GM19240 (cell line): ENCODE results near the gene KCNH8.

ENCODE experiments used
- DNase-seq: peaks from one replicate; pipeline ENCODE4 v3.0.0; 2011; ENCODE audit warnings: low spot score; ENCODE audit not compliant: insufficient read length

Gene KCNH8

GRCh38 chr3:19363071-19363470 is 214.8 kb downstream of the KCNH8 start:
- DNase-seq = no peak

- DNase-seq = no peak
These were observed 215.8 kb downstream of the KCNH8 start for GRCh38 chr3:19364148-19364547.

DNA sequence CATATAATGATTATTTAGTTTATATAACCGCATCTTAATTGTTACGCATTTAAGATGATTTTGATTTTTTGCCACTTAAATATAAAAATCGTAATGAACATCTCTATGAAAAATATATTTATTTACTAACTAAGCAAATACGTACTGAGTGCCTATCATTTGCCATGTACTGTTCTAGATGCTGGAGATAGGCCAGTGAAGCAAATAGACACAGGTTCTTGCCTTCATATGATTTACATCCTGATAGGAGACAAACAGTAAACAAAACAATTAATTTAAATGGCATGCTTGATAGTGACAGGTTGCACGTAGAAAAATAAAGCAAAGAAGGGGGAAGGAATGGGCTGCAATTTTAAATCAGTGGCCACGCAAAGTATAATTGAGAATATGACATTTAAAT is 217.2 kb downstream of the KCNH8 start:
- DNase-seq = no peak

DNA sequence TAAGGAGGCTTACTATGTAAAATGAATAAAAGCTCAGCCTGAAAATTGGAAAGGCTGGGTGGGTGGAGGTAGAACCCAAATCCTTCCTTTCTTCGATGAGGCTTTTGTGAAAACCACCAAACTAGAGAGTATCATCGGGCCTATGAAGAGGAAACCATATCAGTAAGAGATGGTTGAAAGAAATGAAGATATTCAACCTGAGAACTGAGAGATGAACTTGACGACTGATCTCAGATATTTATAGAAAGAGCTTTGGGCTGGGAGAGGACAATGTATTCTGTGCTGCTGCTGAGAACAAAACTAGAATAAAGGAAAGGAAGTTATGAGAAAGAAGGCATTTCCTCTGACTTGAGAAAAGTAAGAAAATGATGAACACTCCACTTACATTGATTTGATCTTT is 236.6 kb downstream of the KCNH8 start:
- no peak for DNase-seq

- no peak for DNase-seq
These were observed 243.8 kb downstream of the KCNH8 start for GRCh38 chr3:19392150-19392549.

- DNase-seq = no peak
These were observed 246.6 kb downstream of the KCNH8 start for GRCh38 chr3:19394946-19395345.

DNA sequence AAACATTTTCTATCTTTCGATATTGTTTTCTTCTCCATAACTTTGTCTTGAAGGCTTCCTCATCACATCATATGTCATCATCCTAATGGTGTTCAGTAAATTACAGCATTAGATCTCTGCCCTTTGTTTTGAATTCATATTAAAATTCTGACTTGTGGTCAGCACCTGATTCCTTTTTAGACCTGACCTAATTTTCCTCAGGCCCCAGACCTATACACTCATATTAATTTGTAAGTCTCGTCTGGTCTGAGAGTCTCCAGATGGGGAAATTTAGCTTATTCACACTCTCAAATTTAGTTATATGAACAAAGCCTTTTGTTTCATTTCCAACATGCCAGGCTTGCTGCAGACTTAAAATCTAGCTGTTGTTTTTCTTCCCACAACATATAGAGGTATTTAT is 248.4 kb downstream of the KCNH8 start:
- no peak for DNase-seq

DNA sequence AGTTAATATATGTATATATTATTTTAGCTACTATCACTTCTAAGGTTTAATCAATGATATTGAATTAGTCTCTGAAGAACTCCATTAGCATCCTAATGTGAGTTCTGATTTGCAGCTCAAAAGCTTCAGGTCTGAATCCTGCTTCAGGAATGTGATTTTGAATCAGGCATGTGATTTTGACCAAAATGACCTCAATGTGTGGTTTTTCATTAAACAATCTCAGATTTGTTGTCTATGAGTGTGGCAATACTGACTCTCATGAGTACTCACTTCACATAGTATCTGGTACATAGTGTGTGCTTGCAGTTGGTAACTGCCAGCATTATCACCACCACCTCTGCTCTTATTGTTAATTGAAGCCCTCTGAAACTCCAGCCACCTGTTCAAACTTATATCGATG is 251.0 kb downstream of the KCNH8 start:
- no peak for DNase-seq

- DNase-seq = no peak
These were observed 251.5 kb downstream of the KCNH8 start for GRCh38 chr3:19399836-19400235.

DNA sequence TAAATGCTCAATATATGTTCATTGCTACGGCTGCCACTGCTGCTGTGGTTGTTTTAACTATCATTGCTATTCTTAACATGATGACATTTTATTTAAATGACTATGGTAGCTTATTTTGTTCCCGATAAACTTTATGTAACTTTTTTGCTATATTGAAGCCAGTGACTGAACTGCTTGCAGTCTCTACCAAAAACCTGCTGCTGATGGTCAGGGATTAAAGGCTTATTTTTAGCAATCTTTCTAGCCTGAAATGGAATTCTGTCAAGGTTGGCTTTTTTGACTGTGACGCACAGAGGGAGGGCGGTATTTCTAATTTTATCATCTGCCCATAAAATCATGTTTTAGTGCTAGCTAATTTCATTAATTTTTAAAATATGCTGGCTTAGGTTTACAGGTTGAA is 271.8 kb downstream of the KCNH8 start:
- no peak for DNase-seq

DNA sequence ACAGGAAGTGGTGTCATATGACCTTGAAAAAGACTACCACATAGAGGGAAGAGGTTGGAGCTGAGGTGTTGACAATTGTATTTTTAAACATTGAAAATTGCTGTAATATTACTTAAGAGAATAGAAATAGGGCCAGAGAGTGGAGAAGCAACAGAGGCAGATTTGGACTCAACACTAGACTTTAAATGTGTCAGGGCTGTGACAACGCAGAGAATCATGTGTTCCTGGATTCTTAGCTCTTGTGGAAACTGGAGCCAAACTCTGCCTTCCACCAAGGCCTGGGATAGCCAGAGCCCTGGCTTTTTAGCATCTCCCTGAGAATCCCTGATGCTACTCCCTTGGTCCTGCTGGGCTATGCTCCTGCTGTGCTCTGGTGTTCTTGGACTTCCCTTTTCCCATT is 277.5 kb downstream of the KCNH8 start:
- no peak for DNase-seq

GRCh38 chr3:19427422-19428149 is 279.3 kb downstream of the KCNH8 start:
- DNase-seq = no peak

GRCh38 chr3:19428729-19429128 is 280.4 kb downstream of the KCNH8 start:
- DNase-seq = no peak

DNA sequence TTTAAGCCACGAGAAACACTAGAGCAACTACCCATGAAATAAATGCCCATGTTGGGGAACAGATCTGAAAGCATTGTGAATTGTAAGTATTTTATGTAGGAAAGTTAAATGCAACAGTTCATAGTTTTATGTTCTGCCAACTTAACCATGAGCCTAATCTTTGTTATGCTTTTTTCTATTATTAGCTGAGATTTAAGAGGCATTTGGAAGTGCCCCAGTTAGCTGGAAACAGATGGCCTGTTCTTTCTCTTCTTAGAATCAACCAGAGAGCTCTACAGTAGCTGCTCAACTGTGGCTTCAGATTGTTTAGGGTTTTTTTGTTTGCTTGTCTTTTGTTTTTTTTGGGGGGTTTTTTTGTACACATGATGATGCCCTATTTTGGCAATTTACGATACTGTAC is 284.4 kb downstream of the KCNH8 start:
- no peak for DNase-seq

- DNase-seq = no peak
These were observed 288.4 kb downstream of the KCNH8 start for GRCh38 chr3:19436746-19437145.

- DNase-seq = no peak
These were observed 291.6 kb downstream of the KCNH8 start for GRCh38 chr3:19439944-19440343.

GRCh38 chr3:19446138-19446537 is 297.8 kb downstream of the KCNH8 start:
- DNase-seq = no peak

GRCh38 chr3:19446687-19447086 is 298.4 kb downstream of the KCNH8 start:
- DNase-seq = no peak

DNA sequence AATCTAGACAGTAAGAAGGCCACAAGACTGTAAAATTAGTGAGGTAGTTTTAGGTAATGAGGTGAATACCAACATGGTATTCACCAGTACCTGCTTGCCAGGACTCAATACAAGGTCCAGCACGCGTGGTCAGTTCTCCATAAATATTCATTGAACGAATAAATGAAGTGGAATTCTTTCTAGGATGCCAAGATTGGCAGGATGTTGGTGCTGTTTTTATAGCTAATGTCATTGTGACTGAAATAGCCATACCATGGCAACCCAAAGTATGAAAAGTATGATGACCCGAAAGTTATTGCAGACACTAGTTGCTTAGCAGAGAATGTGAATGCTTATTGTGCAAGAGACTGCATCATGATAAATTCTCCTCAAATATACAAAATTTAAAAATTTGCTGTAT is 307.2 kb downstream of the KCNH8 start:
- no peak for DNase-seq

GRCh38 chr3:19456738-19457137 is 308.4 kb downstream of the KCNH8 start:
- DNase-seq = no peak

DNA sequence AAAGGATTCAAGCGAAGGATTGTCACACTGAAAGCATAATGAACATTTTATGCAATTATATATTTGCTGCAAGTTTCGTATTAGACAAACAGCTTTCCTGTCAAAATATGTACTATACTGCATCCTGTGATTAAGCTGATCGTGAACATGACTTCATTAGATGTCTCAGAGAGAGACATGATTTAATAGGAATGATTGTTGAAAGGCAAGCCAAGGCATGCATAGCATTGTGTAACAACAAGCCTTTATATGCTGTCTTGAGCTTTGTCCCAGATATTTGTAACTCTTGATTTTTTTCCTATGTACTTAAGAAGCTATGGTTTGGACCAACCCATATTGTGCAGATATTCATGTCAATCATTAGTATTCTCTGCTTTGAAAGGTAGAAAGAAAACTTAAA is 309.1 kb downstream of the KCNH8 start:
- no peak for DNase-seq

DNA sequence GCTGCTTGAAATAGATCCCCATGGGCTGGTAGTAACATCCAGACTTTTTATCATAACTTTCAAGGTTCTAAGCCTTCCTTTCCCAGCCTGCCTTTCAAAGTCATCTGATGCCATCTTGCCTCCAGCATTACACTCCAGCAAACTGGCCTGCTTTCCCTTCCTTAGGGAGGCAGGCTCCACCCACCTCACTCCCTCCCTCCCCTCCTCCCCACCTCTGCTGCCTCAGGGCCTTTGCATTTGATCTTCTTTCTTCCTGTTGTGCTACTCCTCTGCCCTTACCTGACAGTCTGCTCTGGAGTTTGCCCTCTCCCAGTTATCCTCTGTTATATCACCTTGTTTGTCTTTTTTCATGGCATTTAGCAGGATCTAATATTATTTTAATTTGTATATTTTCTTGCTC is 319.5 kb downstream of the KCNH8 start:
- no peak for DNase-seq

DNA sequence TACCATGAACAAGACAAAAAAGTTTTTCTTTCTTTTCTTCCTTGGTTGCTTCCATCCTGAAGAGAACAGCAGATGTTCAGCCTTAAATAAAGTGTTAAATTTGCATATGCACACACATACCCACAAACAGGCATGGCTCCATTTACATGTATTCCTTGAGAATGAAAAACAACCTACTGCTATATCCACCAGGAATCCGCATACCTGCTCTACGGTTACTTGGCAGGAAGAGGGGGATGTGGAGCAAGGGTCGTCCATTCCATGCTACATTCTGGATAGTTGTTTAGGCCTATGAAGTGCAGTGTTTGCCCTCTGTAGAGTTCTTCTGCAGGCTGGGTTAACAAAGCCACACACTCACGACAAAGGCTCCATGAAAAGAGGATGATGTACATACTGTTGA is 322.8 kb downstream of the KCNH8 start:
- DNase-seq = no peak
